Inferior parietal cortex (tissue), 1 donor: Measurements from ENCODE around the gene TPGS2.
"Not testable (repeated sequence)": the region's sequence is repeated elsewhere in the genome, so short reads cannot be mapped to it uniquely, and the experiment has no call there.

Experiments used
- DNase-seq: peaks from one replicate; pipeline ENCODE4 v3.0.0-alpha.2; 2016; ENCODE audit errors: extremely low spot score

TPGS2 gene

GRCh38 chr18:36828630-36829361, at the start of gene TPGS2, which contains the start of gene KIAA1328:
TSS of gene TPGS2 (minus strand) at chr18:36829002. CDS start at chr18:36828767, 235 bp downstream.
TSS of gene KIAA1328 (plus strand) at chr18:36829127. CDS start at chr18:36829139, 12 bp downstream.
- DNase-seq = peak; percentile 87

GRCh38 chr18:36873826-36874225, 45.0 kb upstream of the TPGS2 start:
- DNase-seq = not testable (repeated sequence)

GRCh38 chr18:36872329-36872728, 43.5 kb upstream of the TPGS2 start:
- no peak for DNase-seq

GRCh38 chr18:36871801-36872200, 43.0 kb upstream of the TPGS2 start:
- no peak for DNase-seq

- DNase-seq = peak; percentile 32
Observed at GRCh38 chr18:36867056-36867455, 38.3 kb upstream of the TPGS2 start.

- DNase-seq = no peak
Observed at GRCh38 chr18:36862182-36862581, 33.4 kb upstream of the TPGS2 start.

- DNase-seq = no peak
Observed at GRCh38 chr18:36856815-36857214, 28.0 kb upstream of the TPGS2 start.

- DNase-seq = no peak
Observed at GRCh38 chr18:36851202-36851590, 22.4 kb upstream of the TPGS2 start.

GRCh38 chr18:36850527-36851201, 21.9 kb upstream of the TPGS2 start:
- no peak for DNase-seq

- no peak for DNase-seq
Observed at GRCh38 chr18:36849288-36850006, 20.6 kb upstream of the TPGS2 start.

- no peak for DNase-seq
Observed at GRCh38 chr18:36848609-36849008, 19.8 kb upstream of the TPGS2 start.

- DNase-seq = no peak
Observed at GRCh38 chr18:36843784-36844183, 15.0 kb upstream of the TPGS2 start.

GRCh38 chr18:36843199-36843598, 14.4 kb upstream of the TPGS2 start:
- DNase-seq = no peak

GRCh38 chr18:36839835-36840234, 11.0 kb upstream of the TPGS2 start:
- DNase-seq = no peak

GRCh38 chr18:36835927-36836326, 7.1 kb upstream of the TPGS2 start:
- no peak for DNase-seq

GRCh38 chr18:36833120-36833519, 4.3 kb upstream of the TPGS2 start:
- no peak for DNase-seq

GRCh38 chr18:36831139-36831538, 2.3 kb upstream of the TPGS2 start:
- no peak for DNase-seq

- DNase-seq = no peak
Observed at GRCh38 chr18:36830158-36830495, 1.3 kb upstream of the TPGS2 start.

- DNase-seq = peak; percentile 51
Observed at GRCh38 chr18:36829362-36830157, 758 bp upstream of the TPGS2 start.

- DNase-seq = no peak
Observed at GRCh38 chr18:36828157-36828629, 609 bp downstream of the TPGS2 start.

- DNase-seq = no peak
Observed at GRCh38 chr18:36826556-36826955, 2.2 kb downstream of the TPGS2 start.

- DNase-seq = no peak
Observed at GRCh38 chr18:36825526-36825925, 3.3 kb downstream of the TPGS2 start.
